Fibroblast of skin of left biceps (primary cell): ENCODE data around the gene RAE1.
"Not testable (repeated sequence)": the region's sequence is repeated elsewhere in the genome, so short reads cannot be mapped to it uniquely, and the experiment has no call there.

Source experiments
- DNase-seq, 2 experiments: peaks; one replicate each; pipeline ENCODE4 v3.0.0-alpha.2; 2013; ENCODE audit warnings: low read depth in 2 of 2

Gene RAE1

DNA sequence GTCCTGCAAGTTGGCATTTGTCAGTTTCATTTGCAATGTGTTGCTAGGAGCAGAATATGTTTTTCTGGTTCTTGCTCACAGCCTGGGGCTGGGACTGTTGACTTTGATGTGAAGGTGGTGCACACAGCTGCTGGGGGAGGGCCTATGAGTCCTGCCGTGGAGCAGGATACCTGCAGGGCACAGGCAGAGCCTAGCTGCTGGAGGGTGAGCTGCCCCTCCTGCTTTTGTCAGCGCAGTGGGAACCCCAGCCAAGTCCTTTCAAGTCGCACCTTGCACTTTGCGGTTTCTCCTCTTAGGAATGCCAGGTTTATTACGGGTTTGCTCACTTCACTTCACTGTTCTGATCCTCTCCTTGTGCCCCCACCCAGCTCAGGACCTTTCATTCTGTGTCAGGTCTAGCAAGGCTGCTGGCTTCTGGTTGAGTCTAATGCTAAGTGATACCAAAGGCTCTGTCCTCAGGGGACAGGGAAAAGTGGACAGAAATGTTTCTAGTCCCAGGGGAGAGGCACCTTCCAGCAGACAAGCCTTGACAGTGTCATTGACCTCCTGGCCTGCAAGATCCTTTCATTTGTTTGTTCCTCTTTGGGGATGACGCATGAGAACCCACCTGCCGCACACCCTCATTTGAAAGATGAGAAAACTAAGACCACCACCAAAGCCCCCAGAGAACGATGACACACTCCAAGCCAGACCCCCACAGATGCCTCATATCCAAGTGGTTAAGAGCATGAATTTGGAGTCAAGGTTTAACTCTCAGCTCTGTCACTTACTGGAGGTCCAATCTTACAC is 24.2 kb upstream of the RAE1 start:
- no peak for DNase-seq

DNA sequence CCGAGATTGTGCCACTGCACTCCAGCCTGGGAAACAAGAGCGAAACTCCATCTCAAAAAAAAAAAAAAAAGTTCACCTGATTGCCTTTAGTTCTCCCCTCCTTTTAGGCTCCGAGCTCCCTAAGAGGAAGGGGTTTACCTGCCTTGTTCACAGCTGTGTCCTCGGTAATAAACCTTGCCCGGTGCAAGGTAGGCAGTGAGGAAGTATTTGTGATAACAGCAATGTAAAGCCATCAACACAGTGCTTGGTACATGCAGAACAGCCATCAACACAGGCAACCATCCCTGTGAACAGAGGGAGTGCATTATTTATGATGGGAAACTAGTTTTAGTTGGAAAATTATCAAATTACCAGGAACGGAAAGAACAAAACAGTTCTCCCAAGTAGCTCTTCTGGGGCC is 23.2 kb upstream of the RAE1 start:
- no peak for DNase-seq

- no peak for DNase-seq
These were observed 21.3 kb upstream of the RAE1 start, which contains the start of gene SPO11 for GRCh38 chr20:57329608-57330221. SPO11 (plus strand) TSS chr20:57329803; CDS start chr20:57329868, 65 bp downstream.

- DNase-seq: no peak
These were observed 20.1 kb upstream of the RAE1 start for GRCh38 chr20:57330998-57331397.

DNA sequence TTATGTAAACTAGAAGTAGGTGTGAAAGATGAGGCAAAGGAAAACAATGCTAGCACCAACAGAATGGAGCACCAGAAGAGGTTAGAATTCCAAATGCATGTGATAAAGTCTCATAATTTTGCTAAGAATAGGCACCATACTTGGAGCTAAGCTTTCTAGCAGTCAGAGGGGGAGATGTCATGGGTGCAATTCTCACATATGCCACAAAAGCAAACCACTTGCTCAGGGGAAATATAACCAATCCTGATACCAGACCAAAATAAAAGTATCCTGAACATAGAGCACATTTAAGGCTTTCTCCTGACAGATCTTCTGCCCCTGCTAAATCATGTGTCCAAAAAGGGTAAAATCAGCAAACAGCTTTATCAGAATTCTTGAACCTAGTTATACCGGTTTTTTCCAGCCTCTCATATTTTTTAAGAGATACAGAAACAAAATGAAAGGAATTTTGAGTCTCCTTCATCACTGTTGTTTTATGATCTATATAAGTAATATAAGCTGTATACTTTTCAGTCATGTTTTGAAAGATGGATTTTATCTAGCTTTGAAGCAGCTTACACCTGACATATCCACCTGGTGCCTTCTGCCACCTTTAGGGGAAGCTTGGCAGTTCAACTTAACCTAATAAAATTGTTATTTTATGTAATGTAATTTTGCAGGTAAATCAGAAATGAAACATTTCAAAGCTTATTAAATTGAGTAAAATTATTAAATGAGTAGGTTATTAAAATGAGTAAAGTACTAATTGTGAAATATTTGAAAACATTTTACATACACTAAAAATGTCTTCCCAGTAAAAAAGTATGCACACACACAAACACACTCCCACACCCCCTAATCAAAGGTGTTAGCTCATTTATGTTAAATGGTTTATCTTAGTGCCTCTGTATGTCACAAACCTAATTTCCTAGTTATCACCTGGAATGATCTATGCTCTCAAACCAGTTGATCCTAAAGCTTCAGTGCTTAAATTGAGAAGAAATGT is 18.7 kb upstream of the RAE1 start:
- no peak for DNase-seq

DNA sequence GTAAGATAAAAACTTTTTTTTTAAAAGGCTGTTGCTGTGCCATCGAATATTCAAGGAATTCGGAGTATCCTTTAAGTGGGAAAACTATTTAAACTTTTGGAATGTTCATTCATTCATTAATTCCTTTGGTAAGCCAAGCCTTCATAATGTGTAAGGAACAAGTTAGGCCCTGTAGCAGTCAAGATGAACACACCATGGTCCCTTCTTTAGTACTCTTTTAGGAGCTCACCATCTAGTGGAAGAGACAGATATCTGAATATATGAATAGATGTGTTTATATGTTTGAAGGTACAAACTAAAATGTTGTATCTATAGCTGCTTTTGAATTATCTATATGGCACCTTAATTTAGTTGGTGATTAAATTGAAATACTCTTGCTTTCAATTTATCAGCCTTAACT is 15.7 kb upstream of the RAE1 start:
- DNase-seq: no peak

DNA sequence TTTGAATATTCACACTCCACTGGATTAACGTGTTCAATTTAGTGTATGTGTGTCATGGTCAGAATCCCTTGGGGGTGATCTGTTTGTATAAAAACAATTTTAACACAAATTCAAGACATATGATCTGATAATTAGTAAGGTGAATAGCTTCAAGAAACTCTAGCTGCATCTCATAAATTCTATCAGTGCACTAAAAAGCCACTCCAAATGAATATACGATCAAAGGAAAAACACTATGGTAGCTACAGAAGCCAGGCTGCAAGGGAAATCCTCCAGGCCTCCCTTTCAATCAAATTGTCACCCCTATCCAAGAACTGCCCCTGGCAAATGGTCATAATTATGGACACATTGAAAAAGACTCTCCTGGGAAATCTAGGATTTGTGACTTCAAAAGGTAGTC is 9.4 kb upstream of the RAE1 start:
- no peak for DNase-seq

- DNase-seq: no peak
These were observed 8.2 kb upstream of the RAE1 start for GRCh38 chr20:57342829-57343228.

DNA sequence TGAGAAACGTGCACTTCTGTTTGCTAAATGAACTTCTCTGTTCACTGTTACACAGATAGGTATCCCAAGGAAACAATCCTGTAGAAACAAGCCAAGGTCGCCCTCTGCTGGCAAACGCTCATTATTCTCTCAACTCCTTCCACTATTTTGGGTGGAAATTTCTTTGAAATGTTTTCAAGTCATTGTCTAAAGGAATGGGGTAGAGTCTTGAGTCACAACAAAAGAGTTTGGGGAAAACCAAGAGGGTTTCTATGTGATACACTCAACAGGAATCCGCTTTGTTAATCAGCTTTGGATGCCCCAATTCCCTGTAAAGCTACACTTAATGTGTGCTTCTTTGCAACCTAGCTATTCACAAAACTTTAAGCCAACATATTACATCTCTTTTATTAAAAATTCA is 4.6 kb upstream of the RAE1 start:
- peak; percentile 33 to 42 for DNase-seq

DNA sequence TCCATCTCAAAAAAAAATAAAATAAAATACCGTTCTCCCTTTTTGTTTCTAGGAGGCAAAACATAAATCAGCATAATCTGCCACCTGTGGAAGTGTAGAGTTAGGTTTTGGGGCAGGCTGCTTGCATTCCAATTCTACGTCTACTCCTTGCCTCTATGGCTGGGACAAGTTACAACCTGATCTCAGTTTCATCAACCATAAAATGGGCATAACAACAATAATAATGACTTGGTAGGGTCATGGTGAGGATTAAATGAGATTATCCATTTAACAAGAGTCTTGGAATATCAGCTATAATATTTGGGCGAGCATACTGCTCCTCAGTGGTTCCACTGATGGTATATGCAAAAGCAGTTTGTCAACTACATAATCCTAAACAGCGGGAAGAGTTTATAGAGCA is 3.7 kb upstream of the RAE1 start:
- DNase-seq: no peak

- not testable (repeated sequence) for DNase-seq
These were observed 2.7 kb upstream of the RAE1 start for GRCh38 chr20:57348200-57348921.

DNA sequence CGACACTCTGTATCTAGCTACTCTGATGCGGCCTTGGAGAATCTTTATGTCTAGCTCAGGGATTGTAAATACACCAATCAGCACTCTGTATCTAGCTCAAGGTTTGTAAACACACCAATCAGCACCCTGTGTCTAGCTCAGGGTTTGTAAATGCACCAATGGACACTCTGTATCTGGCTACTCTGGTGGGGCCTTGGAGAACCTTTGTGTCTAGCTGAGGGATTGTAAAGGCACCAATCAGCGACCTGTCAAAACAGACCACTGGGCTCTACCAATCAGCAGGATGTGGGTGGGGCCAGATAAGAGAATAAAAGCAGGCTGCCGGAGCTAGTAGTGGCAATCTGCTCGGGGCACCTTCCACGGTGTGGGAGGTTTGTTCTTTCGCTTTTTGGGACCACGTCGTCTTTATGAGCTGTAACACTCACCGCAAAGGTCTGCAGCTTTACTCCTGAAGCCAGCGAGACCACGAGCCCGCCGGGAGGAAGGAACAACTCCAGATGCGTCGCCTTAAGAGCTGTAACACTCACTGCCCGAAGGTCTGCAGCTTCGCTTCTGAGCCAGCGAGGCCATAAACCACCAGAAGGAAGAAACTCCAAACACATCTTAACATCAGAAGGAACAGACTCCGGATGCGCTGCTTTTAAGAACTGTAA is 2.0 kb upstream of the RAE1 start:
- DNase-seq: not testable (repeated sequence)

DNA sequence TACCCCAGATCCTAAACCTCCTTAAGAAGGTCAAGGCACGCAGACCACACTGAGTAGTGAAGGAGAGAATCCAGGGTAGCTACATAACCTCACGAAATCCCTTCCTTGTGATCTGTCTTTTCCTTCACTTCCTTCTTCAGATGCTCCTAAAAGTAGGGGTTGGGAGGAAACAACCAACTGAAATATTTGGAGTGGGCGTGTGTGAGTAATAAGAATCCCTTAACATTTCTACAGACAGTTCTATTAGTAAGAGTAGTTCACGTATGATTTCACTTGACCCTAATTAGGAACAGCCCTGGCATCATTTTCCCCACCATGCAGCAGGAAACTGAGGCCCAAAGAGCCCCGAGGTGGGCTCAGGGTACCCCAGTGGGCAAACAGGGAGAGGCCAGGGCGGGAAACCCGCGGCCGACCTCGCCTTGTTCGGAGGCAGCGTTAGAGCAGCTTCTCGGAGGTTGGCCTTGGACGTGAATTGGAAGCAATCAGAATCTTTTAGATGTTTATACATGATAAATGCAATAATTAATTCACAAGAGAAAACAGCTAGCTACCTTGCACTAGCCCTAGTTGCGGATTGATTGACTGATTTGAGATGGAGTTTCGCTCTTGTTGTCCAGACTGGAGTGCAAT is 859 bp upstream of the RAE1 start:
- no peak for DNase-seq

- not testable (repeated sequence) for DNase-seq
These were observed 371 bp upstream of the RAE1 start for GRCh38 chr20:57350726-57351041.

DNA sequence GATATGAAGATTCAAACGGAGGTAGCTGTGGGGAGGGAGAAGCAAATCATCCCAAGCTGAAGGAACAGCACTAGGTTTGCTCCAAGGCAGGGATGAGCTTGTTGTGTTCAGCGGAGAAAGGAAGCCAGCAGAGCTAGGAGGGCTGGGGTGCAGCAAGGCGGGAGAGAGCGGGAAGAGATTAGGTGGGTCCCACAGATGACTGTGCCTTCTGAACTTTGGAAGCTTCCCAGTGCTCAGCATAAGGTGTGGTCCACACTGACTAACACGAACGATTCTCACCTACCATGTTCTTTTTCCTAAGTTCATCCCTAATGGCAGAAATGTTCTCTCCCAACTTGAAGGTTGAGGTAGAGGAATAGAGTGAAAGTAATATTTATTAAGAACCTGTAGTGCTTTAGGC is 1.2 kb downstream of the RAE1 start:
- no peak for DNase-seq

GRCh38 chr20:57353351-57353750 is 2.3 kb downstream of the RAE1 start:
- DNase-seq: no peak

GRCh38 chr20:57361517-57361916 is 10.5 kb downstream of the RAE1 start:
- DNase-seq: peak; percentile 40 to 50

DNA sequence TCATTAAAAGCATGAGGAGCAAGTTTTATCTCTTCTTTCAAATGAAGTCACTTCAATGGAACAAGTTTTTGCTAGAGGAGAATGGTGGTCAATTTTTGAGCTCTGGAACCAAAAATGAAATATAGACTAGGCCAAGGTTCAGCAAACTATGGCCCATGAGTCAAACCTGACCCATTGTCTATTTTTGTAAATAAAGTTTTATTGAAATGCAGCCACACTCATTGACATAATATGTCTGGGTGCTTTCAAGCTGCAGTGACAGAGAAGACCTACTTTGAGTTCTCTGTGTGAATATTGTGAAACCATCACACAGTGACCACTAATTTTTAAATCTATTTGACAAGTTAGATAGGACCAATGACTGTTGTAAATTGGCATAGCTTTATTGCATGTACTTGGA is 13.4 kb downstream of the RAE1 start:
- no peak for DNase-seq

GRCh38 chr20:57369596-57369995 is 18.5 kb downstream of the RAE1 start:
- DNase-seq: no peak

DNA sequence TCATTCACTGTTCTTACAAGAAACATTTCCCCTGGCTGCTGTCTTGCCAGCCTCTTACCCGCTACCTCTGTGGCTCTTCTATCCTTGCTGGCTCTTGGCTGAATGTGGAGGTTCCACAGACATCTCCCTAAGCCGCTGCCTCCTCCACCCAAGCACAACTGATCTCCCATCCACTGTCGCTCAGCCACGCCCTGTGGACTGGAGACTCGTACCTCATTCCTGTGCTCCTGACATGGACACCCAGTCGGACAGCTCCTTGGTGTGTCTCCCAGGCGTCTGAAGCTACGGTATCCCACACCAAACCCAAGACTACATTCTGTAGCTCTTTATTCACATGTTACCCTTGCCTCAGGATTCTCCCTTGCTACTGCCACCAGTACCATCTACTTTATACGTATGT is 19.3 kb downstream of the RAE1 start:
- DNase-seq: no peak

DNA sequence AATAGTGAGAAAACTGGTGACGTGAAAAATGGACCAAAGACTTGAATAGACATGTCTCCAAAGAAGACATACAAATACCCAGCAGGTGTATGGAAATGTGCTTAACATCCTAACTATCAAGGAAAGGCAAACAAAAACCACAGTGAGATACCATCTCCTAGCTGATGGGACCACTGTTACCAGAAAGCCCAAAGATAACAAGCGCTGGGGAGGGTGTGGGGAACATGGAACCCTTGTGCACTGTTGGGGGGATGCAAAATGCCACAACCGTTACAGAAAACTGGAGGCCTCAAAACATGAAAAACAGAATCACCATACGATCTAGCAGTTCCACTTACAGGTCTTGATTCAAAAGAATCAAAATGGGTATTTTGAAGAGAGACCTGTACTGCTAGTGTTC is 20.3 kb downstream of the RAE1 start:
- no peak for DNase-seq
